GM12874 (cell line): ENCODE measurements around the gene MRPL49.

Experiments
- TF ChIP-seq, protein P1 (sequence below): IDR thresholded peaks from 2 replicates; pipeline ENCODE4 v1.5.1; 2011; ENCODE audit warnings: low read depth, mild to moderate bottlenecking, control low read depth, low read length, moderate library complexity; ENCODE audit not compliant: insufficient read depth

Gene MRPL49

DNA sequence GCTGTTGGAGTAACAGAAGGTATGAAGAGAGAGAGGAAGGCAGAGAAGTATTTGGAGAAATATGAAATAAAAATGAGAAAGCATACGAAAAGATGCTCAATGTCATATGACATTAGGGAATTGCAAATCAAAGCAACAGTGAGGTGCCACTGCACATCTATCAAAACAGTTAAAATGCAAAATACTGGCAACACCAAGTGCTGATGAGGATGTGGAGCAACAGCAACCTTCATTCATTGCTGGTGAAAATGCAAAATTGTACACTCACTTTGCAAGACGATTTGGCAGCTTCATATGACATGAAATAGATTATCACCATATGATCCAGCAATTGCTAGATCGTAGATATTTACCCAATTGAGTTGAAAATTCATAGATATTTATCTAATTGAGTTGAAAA, 38.5 kb downstream of the MRPL49 start:
- TF ChIP-seq, protein P1, sequence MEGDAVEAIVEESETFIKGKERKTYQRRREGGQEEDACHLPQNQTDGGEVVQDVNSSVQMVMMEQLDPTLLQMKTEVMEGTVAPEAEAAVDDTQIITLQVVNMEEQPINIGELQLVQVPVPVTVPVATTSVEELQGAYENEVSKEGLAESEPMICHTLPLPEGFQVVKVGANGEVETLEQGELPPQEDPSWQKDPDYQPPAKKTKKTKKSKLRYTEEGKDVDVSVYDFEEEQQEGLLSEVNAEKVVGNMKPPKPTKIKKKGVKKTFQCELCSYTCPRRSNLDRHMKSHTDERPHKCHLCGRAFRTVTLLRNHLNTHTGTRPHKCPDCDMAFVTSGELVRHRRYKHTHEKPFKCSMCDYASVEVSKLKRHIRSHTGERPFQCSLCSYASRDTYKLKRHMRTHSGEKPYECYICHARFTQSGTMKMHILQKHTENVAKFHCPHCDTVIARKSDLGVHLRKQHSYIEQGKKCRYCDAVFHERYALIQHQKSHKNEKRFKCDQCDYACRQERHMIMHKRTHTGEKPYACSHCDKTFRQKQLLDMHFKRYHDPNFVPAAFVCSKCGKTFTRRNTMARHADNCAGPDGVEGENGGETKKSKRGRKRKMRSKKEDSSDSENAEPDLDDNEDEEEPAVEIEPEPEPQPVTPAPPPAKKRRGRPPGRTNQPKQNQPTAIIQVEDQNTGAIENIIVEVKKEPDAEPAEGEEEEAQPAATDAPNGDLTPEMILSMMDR = no peak

DNA sequence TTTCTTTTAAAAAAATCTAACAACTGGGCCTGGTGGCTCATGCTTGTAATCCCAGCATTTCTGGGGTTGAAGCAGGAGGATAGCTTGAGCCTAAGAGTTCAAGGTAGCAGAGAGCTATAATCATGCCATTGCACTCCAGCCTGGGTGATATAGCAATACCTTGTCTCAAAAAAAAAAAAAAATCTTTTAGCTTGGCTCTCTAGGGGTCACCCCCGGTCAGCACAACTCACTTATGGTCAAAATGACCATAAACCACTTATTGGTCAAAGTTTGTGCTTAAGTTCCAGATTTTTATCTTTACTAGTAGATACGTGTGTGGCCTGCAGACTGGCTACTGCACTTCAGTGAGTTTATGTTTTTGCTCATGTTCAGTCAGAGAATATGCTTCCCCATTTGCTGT, 41.6 kb downstream of the MRPL49 start:
- TF ChIP-seq, protein P1 = no peak

DNA sequence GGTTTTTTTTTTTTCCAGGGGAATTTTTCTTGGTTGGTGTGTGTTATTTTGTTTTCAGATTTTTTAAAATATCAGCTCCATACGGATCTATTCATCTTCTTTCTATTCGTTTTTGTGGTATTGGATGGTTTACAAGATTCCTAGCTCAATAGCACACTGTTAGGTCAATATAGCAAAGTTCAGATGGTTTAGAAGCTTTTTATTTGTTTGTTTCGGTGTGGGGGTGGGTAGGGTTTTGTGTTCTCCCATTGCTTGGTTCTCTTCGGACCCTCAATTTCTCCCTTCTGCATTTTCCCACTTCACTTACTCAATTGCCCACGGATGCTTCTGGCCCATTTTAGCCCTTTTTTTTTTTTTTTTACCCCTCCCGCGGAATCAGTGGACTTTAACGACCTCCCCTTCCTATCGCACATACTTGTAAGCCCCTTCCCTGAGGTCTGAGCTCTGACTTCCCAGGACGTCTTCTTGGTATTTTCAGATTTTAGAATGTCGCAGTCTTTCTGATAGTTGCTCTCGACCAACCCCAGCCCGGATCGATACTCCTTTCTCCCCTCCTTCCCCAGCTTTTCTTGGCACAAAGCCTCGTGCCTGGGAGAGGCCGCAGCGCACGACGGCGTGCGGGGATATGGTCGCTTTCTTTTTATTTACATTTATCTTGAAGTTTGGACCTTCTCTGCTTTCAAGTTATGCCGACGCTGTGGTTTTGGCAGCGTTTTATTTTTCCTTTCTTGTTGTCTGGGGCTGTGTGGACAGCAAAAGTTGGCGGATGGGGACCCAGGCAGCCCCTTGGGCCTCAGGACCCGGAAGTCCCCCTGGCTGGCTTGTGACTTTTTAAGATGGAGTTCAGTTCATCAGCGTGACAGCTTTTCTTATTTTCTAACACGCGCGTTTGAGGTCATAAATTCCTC, 43.5 kb downstream of the MRPL49 start:
- TF ChIP-seq, protein P1 = no peak

DNA sequence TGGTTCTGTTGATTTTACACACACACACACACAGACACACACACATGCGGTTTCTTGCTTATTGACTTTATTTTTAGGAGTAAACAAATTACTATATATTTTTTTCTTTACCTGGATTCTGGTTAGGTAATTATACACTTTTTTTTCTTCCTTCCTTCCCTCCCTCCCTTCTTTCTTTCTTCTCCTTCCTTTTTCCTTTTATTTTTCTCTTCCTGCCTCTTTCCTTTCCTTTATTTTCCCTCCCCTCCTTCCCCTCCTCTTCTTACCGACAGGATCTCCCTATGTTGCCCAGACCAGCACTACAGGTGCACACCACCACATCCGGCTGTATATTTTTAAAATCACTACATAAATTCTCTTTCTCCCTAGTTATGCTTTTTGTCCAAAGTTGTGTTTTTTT, 44.8 kb downstream of the MRPL49 start:
- TF ChIP-seq, protein P1 = no peak

DNA sequence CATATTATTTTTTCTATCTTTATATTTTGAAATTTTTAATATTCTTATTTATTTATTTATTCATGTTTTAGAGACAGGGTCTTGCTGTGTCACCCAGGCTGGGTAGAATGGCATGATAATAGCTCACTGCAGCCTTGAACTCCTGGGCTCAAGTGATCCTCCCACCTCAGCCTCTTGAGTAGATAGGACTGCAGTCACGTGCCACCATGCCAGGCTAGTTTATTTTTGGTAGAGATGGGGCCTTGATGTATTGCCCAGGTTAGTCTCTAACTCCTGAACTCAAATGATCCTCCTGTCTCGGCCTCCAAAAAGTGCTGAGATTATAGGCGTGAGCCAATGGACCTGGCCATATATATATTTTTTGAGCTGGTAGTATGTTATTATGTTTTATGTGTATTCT, 45.5 kb downstream of the MRPL49 start:
- TF ChIP-seq, protein P1 = no peak

DNA sequence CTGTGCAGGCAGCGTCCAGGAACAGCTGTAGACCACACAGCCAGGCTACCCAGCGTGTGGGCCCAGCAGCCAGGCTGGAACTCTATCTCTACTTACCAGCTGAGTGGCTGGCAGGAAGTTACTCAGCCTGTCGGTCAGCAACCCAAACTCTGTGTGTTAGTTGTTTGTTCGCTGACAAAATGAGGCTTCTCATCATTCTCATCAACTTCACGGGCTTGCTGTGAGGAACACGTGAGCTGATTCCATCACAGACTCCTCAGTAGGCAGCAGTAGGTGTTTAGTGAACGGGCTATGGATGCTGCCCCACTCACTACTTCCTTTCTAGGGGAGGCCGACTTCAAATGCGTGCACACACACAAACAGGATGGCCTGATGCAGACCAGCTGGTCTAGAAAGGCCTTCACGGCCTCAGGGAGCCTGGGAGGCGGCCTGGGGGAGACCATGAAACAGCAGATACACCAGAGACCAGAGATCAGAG, 47.1 kb downstream of the MRPL49 start:
- TF ChIP-seq, protein P1 = no peak

DNA sequence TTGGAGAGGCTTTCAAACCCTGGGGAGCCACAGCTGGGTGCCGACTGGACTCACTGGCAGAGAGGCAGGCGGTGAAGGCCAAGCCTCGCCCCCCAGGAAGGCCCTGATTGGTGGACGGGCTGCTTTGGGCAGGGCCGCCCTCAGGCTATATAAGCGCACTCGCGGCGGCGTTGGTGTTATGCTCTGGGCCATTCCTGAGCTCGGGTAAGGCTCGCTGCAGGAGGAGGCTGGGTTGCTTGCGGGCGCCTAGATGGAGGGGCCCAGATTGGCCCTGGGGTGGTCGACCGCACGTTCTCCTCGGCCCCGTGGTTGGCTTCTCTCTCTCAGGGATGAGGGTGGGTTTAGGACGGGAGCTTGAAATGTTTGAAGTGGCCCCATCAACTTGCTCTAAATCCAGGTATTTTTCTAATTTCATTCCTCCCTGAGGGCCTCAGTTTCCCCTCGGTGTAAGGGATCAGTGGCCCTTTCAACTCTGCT, 48.0 kb downstream of the MRPL49 start, which contains the start of gene SPDYC:
SPDYC (plus strand) TSS at position 176 of the 477 bp plus-strand sequence. CDS start 1,125 bp downstream, outside the sequence.
- TF ChIP-seq, protein P1 = no peak
